ENCODE measurements around the gene SLC6A13.

The SLC6A13 gene

GRCh38 chr12:275812-276211 is 13.2 kb upstream of the SLC6A13 start:
- no peak for DNase-seq (ENCODE audit: low spot score in 2 of 2)
- Mint-ChIP-seq H3K27me3 (no peaks in the 10 kb centered on the region), H3K4me1 (peaks cover 5% of the 10 kb centered on the region), H3K36me3 (peaks cover 4% of the 10 kb centered on the region), H3K27ac (no peak overlapping the region), H3K9me3 (no peaks in the 10 kb centered on the region), H3K4me3 (no peak overlapping the region)
- no peak for ATAC-seq (ENCODE audit: low read depth)

- Mint-ChIP-seq H3K4me3 (no peak overlapping the region), H3K27ac (no peak overlapping the region), H3K27me3 (no peaks in the 10 kb centered on the region), H3K36me3 (peaks cover 2% of the 10 kb centered on the region), H3K4me1 (peaks cover 5% of the 10 kb centered on the region), H3K9me3 (no peaks in the 10 kb centered on the region)
- DNase-seq (ENCODE audit: low spot score in 2 of 2) (no peak), ATAC-seq (ENCODE audit: low read depth) (no peak)
Measured at GRCh38 chr12:273382-273781, 10.7 kb upstream of the SLC6A13 start.

- Mint-ChIP-seq H3K9me3 (no peaks in the 10 kb centered on the region), H3K27ac (no peak overlapping the region), H3K4me1 (peaks cover 5% of the 10 kb centered on the region), H3K27me3 (no peaks in the 10 kb centered on the region), H3K4me3 (no peak overlapping the region), H3K36me3 (peaks cover 2% of the 10 kb centered on the region)
- DNase-seq (ENCODE audit: low spot score in 2 of 2) (no peak), ATAC-seq (ENCODE audit: low read depth) (no peak)
Measured at GRCh38 chr12:272942-273341, 10.3 kb upstream of the SLC6A13 start.

GRCh38 chr12:271161-271560 is 8.5 kb upstream of the SLC6A13 start:
- Mint-ChIP-seq H3K4me3 (no peak overlapping the region), H3K36me3 (no peaks in the 10 kb centered on the region), H3K4me1 (peaks cover 2% of the 10 kb centered on the region), H3K9me3 (no peaks in the 10 kb centered on the region), H3K27ac (peak overlapping the region; percentile 43), H3K27me3 (no peaks in the 10 kb centered on the region)
- no peak for ATAC-seq (ENCODE audit: low read depth)
- no peak for DNase-seq (ENCODE audit: low spot score in 2 of 2)

- H3K9me3 Mint-ChIP-seq: no peaks in the 10 kb centered on the region
- H3K36me3 Mint-ChIP-seq: no peaks in the 10 kb centered on the region
- H3K4me1 Mint-ChIP-seq: no peaks in the 10 kb centered on the region
- H3K27me3 Mint-ChIP-seq: no peaks in the 10 kb centered on the region
- H3K27ac Mint-ChIP-seq: no peak overlapping the region
- ATAC-seq (ENCODE audit: low read depth): no peak
- no peak for DNase-seq (ENCODE audit: low spot score in 2 of 2)
- H3K4me3 Mint-ChIP-seq: no peak overlapping the region
Measured at GRCh38 chr12:269191-269590, 6.6 kb upstream of the SLC6A13 start.

GRCh38 chr12:268483-268840 is 5.8 kb upstream of the SLC6A13 start:
- Mint-ChIP-seq H3K27me3 (peaks cover 2% of the 10 kb centered on the region), H3K9me3 (no peaks in the 10 kb centered on the region), H3K4me1 (no peaks in the 10 kb centered on the region), H3K27ac (no peak overlapping the region), H3K4me3 (no peak overlapping the region), H3K36me3 (peaks cover 2% of the 10 kb centered on the region)
- no peak for ATAC-seq (ENCODE audit: low read depth)
- no peak for DNase-seq (ENCODE audit: low spot score in 2 of 2)

- Mint-ChIP-seq H3K4me3 (no peak overlapping the region), H3K27ac (no peak overlapping the region)
- ATAC-seq (ENCODE audit: low read depth): no peak
Measured at GRCh38 chr12:267581-268482, 5.2 kb upstream of the SLC6A13 start.

GRCh38 chr12:265096-265495 is 2.5 kb upstream of the SLC6A13 start:
- no peaks in the 10 kb centered on the region for H3K9me3 Mint-ChIP-seq
- H3K4me1 Mint-ChIP-seq: no peaks in the 10 kb centered on the region
- H3K36me3 Mint-ChIP-seq: peaks cover 2% of the 10 kb centered on the region
- DNase-seq (ENCODE audit: low spot score in 2 of 2) (no peak), ATAC-seq (ENCODE audit: low read depth) (no peak)
- no peak overlapping the region for H3K4me3 Mint-ChIP-seq
- H3K27me3 Mint-ChIP-seq: peaks cover 2% of the 10 kb centered on the region
- H3K27ac Mint-ChIP-seq: no peak overlapping the region

More at GRCh38 chr12:267581-268482, 5.2 kb upstream of the SLC6A13 start:
- H3K9me3 Mint-ChIP-seq: no peaks in the 10 kb centered on the region
- H3K27me3 Mint-ChIP-seq: peaks cover 2% of the 10 kb centered on the region
- peaks cover 2% of the 10 kb centered on the region for H3K36me3 Mint-ChIP-seq
- DNase-seq (ENCODE audit: low spot score in 2 of 2): no peak
- H3K4me1 Mint-ChIP-seq: no peaks in the 10 kb centered on the region

GRCh38 chr12:264269-264668 is 1.6 kb upstream of the SLC6A13 start:
- H3K27me3 Mint-ChIP-seq: peaks cover 4% of the 10 kb centered on the region
- H3K9me3 Mint-ChIP-seq: no peaks in the 10 kb centered on the region
- H3K27ac Mint-ChIP-seq: no peak overlapping the region
- H3K36me3 Mint-ChIP-seq: peaks cover 2% of the 10 kb centered on the region
- H3K4me3 Mint-ChIP-seq: no peak overlapping the region
- no peak for DNase-seq (ENCODE audit: low spot score in 2 of 2)
- no peaks in the 10 kb centered on the region for H3K4me1 Mint-ChIP-seq
- no peak for ATAC-seq (ENCODE audit: low read depth)

GRCh38 chr12:263574-263973 is 938 bp upstream of the SLC6A13 start:
- peaks cover 2% of the 10 kb centered on the region for H3K36me3 Mint-ChIP-seq
- DNase-seq (ENCODE audit: low spot score in 2 of 2) (no peak), ATAC-seq (ENCODE audit: low read depth) (no peak)
- no peak overlapping the region for H3K27ac Mint-ChIP-seq
- peaks cover 4% of the 10 kb centered on the region for H3K27me3 Mint-ChIP-seq
- no peak overlapping the region for H3K4me3 Mint-ChIP-seq
- H3K4me1 Mint-ChIP-seq: no peaks in the 10 kb centered on the region
- H3K9me3 Mint-ChIP-seq: no peaks in the 10 kb centered on the region

GRCh38 chr12:262113-262512 is 523 bp downstream of the SLC6A13 start:
- Mint-ChIP-seq H3K27me3 (peaks cover 7% of the 10 kb centered on the region), H3K9me3 (no peaks in the 10 kb centered on the region), H3K4me3 (no peak overlapping the region), H3K36me3 (peaks cover 2% of the 10 kb centered on the region), H3K27ac (no peak overlapping the region), H3K4me1 (no peaks in the 10 kb centered on the region)
- DNase-seq (ENCODE audit: low spot score in 2 of 2): no peak
- no peak for ATAC-seq (ENCODE audit: low read depth)

- H3K9me3 Mint-ChIP-seq: no peaks in the 10 kb centered on the region
- H3K4me3 Mint-ChIP-seq: no peak overlapping the region
- no peaks in the 10 kb centered on the region for H3K4me1 Mint-ChIP-seq
- H3K27ac Mint-ChIP-seq: no peak overlapping the region
- H3K36me3 Mint-ChIP-seq: no peaks in the 10 kb centered on the region
- ATAC-seq (ENCODE audit: low read depth) (no peak), DNase-seq (ENCODE audit: low spot score in 2 of 2) (no peak)
- peaks cover 19% of the 10 kb centered on the region for H3K27me3 Mint-ChIP-seq
Measured at GRCh38 chr12:257521-258321, 4.9 kb downstream of the SLC6A13 start.

GRCh38 chr12:256958-257357 is 5.7 kb downstream of the SLC6A13 start:
- Mint-ChIP-seq H3K27ac (no peak overlapping the region), H3K27me3 (peaks cover 19% of the 10 kb centered on the region), H3K9me3 (no peaks in the 10 kb centered on the region), H3K4me1 (no peaks in the 10 kb centered on the region), H3K36me3 (no peaks in the 10 kb centered on the region), H3K4me3 (no peak overlapping the region)
- DNase-seq (ENCODE audit: low spot score in 2 of 2): no peak
- no peak for ATAC-seq (ENCODE audit: low read depth)

GRCh38 chr12:256225-256624 is 6.4 kb downstream of the SLC6A13 start:
- H3K4me1 Mint-ChIP-seq: no peaks in the 10 kb centered on the region
- H3K27ac Mint-ChIP-seq: no peak overlapping the region
- ATAC-seq (ENCODE audit: low read depth) (no peak), DNase-seq (ENCODE audit: low spot score in 2 of 2) (no peak)
- H3K27me3 Mint-ChIP-seq: peaks cover 19% of the 10 kb centered on the region
- H3K36me3 Mint-ChIP-seq: no peaks in the 10 kb centered on the region
- H3K4me3 Mint-ChIP-seq: no peak overlapping the region
- no peaks in the 10 kb centered on the region for H3K9me3 Mint-ChIP-seq

Data from memory B cell (primary cell).